ENCODE results near the gene MACROD1.
"Not testable (repeated sequence)": the region's sequence is repeated elsewhere in the genome, so short reads cannot be mapped to it uniquely, and the experiment has no call there.

MACROD1 gene

DNA sequence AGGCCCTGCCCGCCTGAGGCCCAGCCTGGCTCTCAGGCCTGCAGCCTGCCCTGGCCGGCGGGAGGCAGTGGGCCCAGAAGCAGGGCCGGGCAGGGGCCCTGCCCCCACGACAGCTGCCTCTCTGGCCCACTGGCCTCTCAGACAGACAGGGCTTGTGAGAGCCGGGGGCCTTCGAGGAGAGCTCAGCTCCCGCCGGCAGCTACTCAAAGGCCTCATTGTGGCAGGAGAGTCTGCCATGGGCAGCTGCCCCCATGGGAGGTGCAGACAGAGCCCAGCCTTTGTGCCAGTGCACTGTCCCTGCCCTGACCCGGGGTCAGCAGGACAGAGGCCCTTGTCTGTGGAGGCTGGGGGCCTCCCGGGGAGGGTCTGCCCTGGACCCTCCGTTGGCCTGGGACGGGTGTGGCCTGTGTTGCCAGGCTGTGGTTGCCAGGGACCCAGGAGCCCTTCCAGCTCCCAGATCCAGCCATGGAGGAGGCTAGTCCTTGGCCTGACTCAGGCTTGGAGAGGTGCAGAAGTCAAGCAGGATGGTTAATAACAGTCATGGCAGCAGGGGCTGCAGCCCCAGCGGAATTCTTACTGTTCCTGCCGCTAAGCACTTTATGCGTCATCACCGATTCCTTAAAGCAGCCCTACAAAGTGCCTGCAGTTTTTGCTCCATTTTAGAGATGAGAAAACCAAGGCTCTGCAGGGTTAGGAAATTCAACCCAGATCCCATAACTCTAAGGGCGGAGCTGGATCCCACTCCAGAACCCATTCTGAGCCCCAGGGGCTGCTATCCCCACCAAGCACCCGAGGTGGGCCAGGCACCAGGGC lies 117.7 kb downstream of the MACROD1 start:
- H3K27me3 ChIP-seq (ENCODE audit: control insufficient read depth, insufficient read depth, low read length): no peaks in the 10 kb centered on the region
- TF ChIP-seq, protein P1, sequence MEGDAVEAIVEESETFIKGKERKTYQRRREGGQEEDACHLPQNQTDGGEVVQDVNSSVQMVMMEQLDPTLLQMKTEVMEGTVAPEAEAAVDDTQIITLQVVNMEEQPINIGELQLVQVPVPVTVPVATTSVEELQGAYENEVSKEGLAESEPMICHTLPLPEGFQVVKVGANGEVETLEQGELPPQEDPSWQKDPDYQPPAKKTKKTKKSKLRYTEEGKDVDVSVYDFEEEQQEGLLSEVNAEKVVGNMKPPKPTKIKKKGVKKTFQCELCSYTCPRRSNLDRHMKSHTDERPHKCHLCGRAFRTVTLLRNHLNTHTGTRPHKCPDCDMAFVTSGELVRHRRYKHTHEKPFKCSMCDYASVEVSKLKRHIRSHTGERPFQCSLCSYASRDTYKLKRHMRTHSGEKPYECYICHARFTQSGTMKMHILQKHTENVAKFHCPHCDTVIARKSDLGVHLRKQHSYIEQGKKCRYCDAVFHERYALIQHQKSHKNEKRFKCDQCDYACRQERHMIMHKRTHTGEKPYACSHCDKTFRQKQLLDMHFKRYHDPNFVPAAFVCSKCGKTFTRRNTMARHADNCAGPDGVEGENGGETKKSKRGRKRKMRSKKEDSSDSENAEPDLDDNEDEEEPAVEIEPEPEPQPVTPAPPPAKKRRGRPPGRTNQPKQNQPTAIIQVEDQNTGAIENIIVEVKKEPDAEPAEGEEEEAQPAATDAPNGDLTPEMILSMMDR (IDR thresholded peaks at IDR 0.05): no peak
- no peaks in the 10 kb centered on the region for H3K79me2 ChIP-seq
- no peak overlapping the region for H2AFZ ChIP-seq
- no peak overlapping the region for H3K9ac ChIP-seq
- H3K27ac ChIP-seq: no peak overlapping the region
- H3K4me2 ChIP-seq (ENCODE audit: low read length): no peak overlapping the region
- H3K4me1 ChIP-seq: no peaks in the 10 kb centered on the region
- no peak overlapping the region for H3K4me3 ChIP-seq (ENCODE audit: low read depth, low read length)
- no peaks in the 10 kb centered on the region for H3K9me3 ChIP-seq (ENCODE audit: control insufficient read depth, low read length)
- H3K36me3 ChIP-seq (ENCODE audit: control insufficient read depth, insufficient read depth, low read length): no peaks in the 10 kb centered on the region

DNA sequence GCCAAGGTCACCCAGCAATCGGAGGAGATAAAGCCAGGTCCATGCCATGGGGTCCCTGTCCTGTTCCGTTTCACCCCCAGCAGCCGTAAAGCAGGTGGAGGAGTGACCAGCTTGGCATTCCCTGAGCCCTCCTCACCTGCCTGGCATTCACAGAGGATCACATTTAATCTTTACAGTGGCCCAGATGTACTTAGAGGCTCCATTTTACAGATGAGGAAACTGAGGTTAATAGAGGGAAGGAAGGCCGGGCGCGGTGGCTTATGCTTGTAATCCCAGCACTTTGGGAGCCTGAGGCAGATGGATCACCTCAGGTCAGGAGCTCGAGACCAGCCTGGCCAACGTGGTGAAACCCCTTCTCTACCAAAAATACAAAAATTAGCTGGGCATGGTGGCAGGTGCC lies 118.5 kb downstream of the MACROD1 start:
- H3K27ac ChIP-seq, H3K9ac ChIP-seq: not testable (repeated sequence)

DNA sequence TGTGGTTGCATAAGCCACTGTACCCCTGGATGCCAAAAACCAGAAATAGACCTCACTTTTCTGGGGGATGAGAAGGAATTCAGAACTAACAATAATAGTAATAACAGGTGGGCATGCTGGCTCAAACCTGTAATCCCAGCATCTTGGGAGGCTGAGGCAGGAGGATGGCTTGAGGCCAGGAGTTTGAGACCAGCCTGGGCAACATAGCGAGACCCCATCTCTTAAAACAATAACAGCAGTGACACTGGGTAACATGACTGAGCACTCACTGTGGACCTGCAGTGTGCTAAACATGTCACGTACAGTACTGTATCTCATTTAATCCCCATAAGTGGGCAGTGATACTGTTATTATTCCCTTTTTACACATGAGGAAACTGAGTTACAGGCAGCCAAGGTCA lies 120.2 kb downstream of the MACROD1 start:
- H2AFZ ChIP-seq: no peak overlapping the region
- H3K9me3 ChIP-seq (ENCODE audit: control insufficient read depth, low read length): no peaks in the 10 kb centered on the region
- H3K36me3 ChIP-seq (ENCODE audit: control insufficient read depth, insufficient read depth, low read length): no peaks in the 10 kb centered on the region
- H3K27me3 ChIP-seq (ENCODE audit: control insufficient read depth, insufficient read depth, low read length): no peaks in the 10 kb centered on the region
- no peak overlapping the region for H3K27ac ChIP-seq
- H3K4me2 ChIP-seq (ENCODE audit: low read length): no peak overlapping the region
- H3K4me1 ChIP-seq: no peaks in the 10 kb centered on the region
- H3K79me2 ChIP-seq: no peaks in the 10 kb centered on the region
- no peak overlapping the region for H3K4me3 ChIP-seq (ENCODE audit: low read depth, low read length)
- TF ChIP-seq, protein P1 (IDR thresholded peaks at IDR 0.05): no peak
- H3K9ac ChIP-seq: no peak overlapping the region

More for the DNA sequence above, 118.5 kb downstream of the MACROD1 start:
- not testable (repeated sequence) for H3K4me2 ChIP-seq (ENCODE audit: low read length); H3K4me3 ChIP-seq (ENCODE audit: low read depth, low read length); H3K36me3 ChIP-seq (ENCODE audit: control insufficient read depth, insufficient read depth, low read length); H3K9me3 ChIP-seq (ENCODE audit: control insufficient read depth, low read length); H2AFZ ChIP-seq; H3K4me1 ChIP-seq; H3K79me2 ChIP-seq; H3K27me3 ChIP-seq (ENCODE audit: control insufficient read depth, insufficient read depth, low read length)

DNA sequence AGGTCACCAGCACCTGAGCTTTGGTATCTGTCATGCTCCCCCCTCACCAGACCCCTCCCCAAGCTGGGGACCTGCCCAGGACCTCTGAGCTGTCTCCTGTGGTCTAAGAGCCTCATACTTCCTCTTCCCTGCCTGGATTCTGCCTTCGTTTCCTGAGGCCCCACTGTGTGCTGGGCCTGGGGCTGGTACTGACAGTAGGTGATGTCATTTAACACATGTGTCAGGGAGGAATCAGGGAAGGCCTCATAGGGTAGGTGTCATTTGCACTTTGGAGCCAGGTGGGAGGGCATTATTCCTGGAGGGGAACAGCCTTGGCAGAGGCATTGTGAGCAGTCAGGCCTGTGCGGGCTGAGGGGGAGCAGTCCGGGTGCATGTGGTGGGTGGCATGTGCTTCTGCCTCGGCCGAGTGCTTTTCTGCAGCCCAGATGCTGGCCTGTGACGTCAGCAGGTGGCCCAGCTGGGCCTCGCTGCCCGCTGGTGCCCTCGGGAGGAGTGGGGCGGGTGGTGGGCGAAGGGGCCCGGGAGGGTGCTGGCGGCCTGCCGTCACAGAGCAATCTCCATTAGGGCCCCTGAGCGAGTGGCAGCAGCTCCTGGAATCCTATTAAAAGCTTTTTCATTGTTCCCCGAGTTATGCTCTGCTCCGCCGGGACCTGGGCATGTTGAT lies 121.1 kb downstream of the MACROD1 start:
- Histone ChIP-seq H3K36me3 (ENCODE audit: control insufficient read depth, insufficient read depth, low read length) (no peaks in the 10 kb centered on the region), H3K9me3 (ENCODE audit: control insufficient read depth, low read length) (no peaks in the 10 kb centered on the region), H3K79me2 (no peaks in the 10 kb centered on the region), H3K4me1 (no peaks in the 10 kb centered on the region), H3K4me3 (ENCODE audit: low read depth, low read length) (no peak overlapping the region), H3K27ac (no peak overlapping the region), H3K9ac (no peak overlapping the region), H3K27me3 (ENCODE audit: control insufficient read depth, insufficient read depth, low read length) (no peaks in the 10 kb centered on the region), H2AFZ (no peak overlapping the region), H3K4me2 (ENCODE audit: low read length) (no peak overlapping the region)
- TF ChIP-seq, protein P1 (IDR thresholded peaks at IDR 0.05): no peak

DNA sequence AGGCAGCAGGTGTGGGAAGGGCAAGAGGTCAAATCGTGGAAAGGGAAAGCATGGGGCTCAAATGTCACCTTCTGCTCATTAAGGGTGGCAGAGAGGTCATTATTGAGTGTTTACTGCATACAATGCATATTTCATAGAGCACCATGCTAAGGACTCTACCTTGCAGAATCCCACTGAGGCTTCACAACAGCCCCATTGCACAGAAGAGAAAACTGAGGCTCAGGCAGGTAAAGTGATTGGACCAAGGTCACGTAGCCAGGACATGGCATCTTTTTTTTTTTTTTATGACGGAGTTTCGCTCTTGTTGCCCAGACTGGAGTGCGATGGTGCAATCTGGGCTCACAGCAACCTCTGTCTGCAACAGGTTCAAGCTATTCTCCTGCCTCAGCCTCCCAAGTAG lies 122.4 kb downstream of the MACROD1 start:
- no peaks in the 10 kb centered on the region for H3K4me1 ChIP-seq
- no peak overlapping the region for H3K4me2 ChIP-seq (ENCODE audit: low read length)
- no peaks in the 10 kb centered on the region for H3K36me3 ChIP-seq (ENCODE audit: control insufficient read depth, insufficient read depth, low read length)
- H3K27me3 ChIP-seq (ENCODE audit: control insufficient read depth, insufficient read depth, low read length): no peaks in the 10 kb centered on the region
- H3K9ac ChIP-seq: no peak overlapping the region
- H3K79me2 ChIP-seq: no peaks in the 10 kb centered on the region
- no peaks in the 10 kb centered on the region for H3K9me3 ChIP-seq (ENCODE audit: control insufficient read depth, low read length)
- no peak overlapping the region for H3K27ac ChIP-seq
- H3K4me3 ChIP-seq (ENCODE audit: low read depth, low read length): no peak overlapping the region
- H2AFZ ChIP-seq: no peak overlapping the region
- TF ChIP-seq, protein P1 (IDR thresholded peaks at IDR 0.05): no peak
